GM18507 (cell line): Measurements from ENCODE around the gene CSF1R.

ENCODE experiments used
- DNase-seq: peaks from one replicate; pipeline ENCODE4 v3.0.0; 2011; ENCODE audit warnings: low read depth; ENCODE audit not compliant: insufficient read length; ENCODE audit errors: extremely low spot score
- FAIRE-seq: peaks from 2 replicates; lab custom pipeline; 2011; peaks lifted over from hg19 to GRCh38; lab: Jason Lieb, UNC

CSF1R gene

GRCh38 chr5:150085950-150086715, at the start of gene CSF1R:
Gene CSF1R, minus strand, starts transcription at chr5:150086554. Its CDS starts 127 bp downstream, at chr5:150086427.
- FAIRE-seq (no peak), DNase-seq (no peak)

- DNase-seq (no peak), FAIRE-seq (no peak)
Measured at GRCh38 chr5:150135557-150136304, 49.4 kb upstream of the CSF1R start.

GRCh38 chr5:150134198-150134588, 47.8 kb upstream of the CSF1R start:
- DNase-seq (no peak), FAIRE-seq (no peak)

- FAIRE-seq, result no peak
Measured at GRCh38 chr5:150133581-150134197, 47.3 kb upstream of the CSF1R start.

GRCh38 chr5:150132740-150133139, 46.4 kb upstream of the CSF1R start:
- DNase-seq (no peak), FAIRE-seq (no peak)

More at GRCh38 chr5:150133581-150134197, 47.3 kb upstream of the CSF1R start:
- no peak for DNase-seq

- FAIRE-seq (no peak), DNase-seq (no peak)
Measured at GRCh38 chr5:150131978-150132694, 45.8 kb upstream of the CSF1R start.

- no peak for FAIRE-seq
- no peak for DNase-seq
Measured at GRCh38 chr5:150131461-150131860, 45.1 kb upstream of the CSF1R start.

GRCh38 chr5:150130493-150130922, 44.2 kb upstream of the CSF1R start:
- FAIRE-seq (no peak), DNase-seq (no peak)

GRCh38 chr5:150129813-150130492, 43.6 kb upstream of the CSF1R start:
- FAIRE-seq (peak; percentile 81), DNase-seq (peak; percentile 61)

- DNase-seq, result no peak
- no peak for FAIRE-seq
Measured at GRCh38 chr5:150129454-150129812, 43.1 kb upstream of the CSF1R start.

- no peak for DNase-seq
- FAIRE-seq, result no peak
Measured at GRCh38 chr5:150126921-150127265, 40.5 kb upstream of the CSF1R start.

GRCh38 chr5:150126199-150126920, 40.0 kb upstream of the CSF1R start:
- FAIRE-seq, result no peak
- DNase-seq, result no peak

GRCh38 chr5:150125334-150125733, 39.0 kb upstream of the CSF1R start:
- FAIRE-seq (no peak), DNase-seq (no peak)

GRCh38 chr5:150124596-150124995, 38.2 kb upstream of the CSF1R start:
- FAIRE-seq, result no peak

GRCh38 chr5:150124111-150124557, 37.8 kb upstream of the CSF1R start:
- FAIRE-seq, result no peak
- no peak for DNase-seq

More at GRCh38 chr5:150124596-150124995, 38.2 kb upstream of the CSF1R start:
- no peak for DNase-seq

GRCh38 chr5:150123542-150123941, 37.2 kb upstream of the CSF1R start:
- DNase-seq (no peak), FAIRE-seq (no peak)

- no peak for DNase-seq
- FAIRE-seq, result no peak
Measured at GRCh38 chr5:150122536-150123481, 36.5 kb upstream of the CSF1R start.

- FAIRE-seq (peak; percentile 15), DNase-seq (peak; percentile 60)
Measured at GRCh38 chr5:150122158-150122510, 35.8 kb upstream of the CSF1R start.
